ENCODE results near the gene MPDU1.

DNA sequence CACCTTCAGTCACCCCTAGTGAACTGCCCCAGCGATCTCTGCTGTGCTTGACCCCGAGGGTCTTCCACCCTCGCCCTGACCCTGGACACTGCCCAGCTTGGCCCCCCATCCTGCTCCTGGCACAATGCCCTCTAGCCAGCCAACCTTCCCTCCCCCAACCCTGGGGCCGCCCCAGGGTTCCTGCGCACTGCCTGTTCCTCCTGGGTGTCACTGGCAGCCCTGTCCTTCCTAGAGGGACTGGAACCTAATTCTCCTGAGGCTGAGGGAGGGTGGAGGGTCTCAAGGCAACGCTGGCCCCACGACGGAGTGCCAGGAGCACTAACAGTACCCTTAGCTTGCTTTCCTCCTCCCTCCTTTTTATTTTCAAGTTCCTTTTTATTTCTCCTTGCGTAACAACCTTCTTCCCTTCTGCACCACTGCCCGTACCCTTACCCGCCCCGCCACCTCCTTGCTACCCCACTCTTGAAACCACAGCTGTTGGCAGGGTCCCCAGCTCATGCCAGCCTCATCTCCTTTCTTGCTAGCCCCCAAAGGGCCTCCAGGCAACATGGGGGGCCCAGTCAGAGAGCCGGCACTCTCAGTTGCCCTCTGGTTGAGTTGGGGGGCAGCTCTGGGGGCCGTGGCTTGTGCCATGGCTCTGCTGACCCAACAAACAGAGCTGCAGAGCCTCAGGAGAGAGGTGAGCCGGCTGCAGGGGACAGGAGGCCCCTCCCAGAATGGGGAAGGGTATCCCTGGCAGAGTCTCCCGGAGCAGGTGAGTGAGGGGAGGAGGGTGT lies 24.9 kb upstream of the MPDU1 start, which contains the start of gene TNFSF13:
- no peak for TF ChIP-seq POLR2A (IDR thresholded peaks at IDR 0.05; ENCODE audit: low read depth)
- no peak for TF ChIP-seq POLR2AphosphoS5 (IDR thresholded peaks at IDR 0.05)

Data from esophagus muscularis mucosa (tissue), 2 donors.